Glomerular visceral epithelial cell (primary cell): ENCODE data around the gene TLN1.
A peak's percentile ranks its signal among the peaks of the same experiment; 100 is the strongest.

ENCODE experiments used
- DNase-seq: peaks from one replicate; pipeline ENCODE4 v3.0.0-alpha.2; 2016; ENCODE audit errors: extremely low spot score

TLN1 gene

GRCh38 chr9:35729101-35729500 lies 2.9 kb downstream of the TLN1 start:
- DNase-seq = no peak

DNA sequence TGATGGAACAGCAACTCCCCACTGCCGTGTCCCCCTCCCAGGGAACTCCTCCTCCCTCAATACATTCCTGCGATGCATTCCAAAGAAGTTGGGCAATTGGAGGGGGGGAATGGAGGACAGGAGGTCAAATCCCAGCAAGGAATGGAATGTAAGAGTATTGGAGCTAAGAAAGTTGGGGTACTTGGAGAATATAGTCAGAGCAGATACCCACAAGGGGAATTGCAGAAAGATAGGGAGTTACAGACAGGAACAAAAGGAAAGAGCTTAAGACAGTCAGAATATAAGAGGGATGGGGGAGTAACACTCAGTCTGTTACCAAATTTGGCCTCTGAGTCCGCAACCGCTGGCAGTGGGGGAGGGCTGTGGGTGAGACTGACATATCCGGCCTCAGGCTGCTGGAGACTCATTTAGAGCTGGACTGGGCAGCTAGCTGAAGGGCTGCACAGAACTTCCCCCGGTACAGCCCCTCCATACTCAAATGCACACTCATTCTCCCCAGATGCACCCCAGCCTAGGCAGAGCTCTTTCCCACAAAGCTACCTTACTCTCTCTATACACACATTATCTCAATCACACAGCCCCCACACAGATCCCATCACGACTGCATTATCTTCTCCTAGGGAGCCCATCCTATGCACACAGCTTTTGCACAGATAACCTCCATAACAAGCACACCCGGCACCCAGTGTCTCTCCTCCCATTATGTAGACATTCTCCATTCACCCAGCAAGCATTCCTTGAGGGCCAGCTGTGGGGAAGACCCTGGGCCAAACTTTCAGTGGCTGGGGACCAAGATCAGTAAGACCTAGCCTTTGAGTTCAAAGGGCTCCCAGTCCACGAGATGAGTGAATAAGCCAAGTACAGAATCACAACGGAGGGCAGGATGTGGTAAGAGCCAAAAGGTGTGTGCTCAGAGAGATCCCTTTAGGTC lies 3.7 kb downstream of the TLN1 start:
- DNase-seq = peak; percentile 86

- DNase-seq = no peak
Observed at GRCh38 chr9:35727676-35728040, 4.3 kb downstream of the TLN1 start.

DNA sequence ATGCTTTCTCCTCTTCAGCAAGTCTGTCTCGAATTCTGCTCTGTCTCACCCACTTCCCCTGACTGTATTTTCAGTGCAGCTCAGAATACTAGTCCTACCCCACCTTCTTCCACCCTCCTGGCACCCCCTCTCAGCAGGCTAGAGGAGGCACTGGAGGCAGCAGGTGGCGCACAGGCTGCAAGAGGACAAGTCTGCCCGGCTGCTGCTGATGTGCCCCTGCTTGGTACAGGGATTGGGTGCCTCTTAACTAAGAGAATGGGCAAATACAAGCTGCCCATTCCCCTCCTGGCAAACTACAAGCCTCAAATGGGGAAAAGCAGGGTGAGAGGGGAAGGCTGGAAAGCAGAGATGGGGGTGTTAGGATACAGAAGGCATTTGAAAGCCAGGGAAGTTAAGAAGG lies 5.1 kb downstream of the TLN1 start:
- DNase-seq = peak; percentile 69

DNA sequence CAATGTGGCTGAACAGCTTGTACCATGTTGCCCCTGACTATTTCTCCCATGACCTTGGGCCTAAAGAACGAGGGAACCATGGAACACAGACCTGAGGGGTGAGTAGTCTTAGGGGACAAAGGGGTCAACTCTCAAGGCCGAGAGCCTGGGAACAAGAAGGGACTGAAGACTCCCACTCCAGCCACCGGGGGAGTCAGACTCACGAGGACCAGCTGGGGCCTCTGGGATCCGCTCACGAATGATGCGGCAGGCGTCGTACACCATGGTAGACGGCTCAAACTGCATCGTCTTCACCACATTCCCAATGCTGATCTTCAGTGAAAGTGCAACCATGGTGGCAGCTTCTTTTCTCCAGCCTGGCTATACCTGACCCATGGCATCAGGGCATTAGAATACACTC lies 6.6 kb downstream of the TLN1 start:
- DNase-seq = no peak

- no peak for DNase-seq
Observed at GRCh38 chr9:35723908-35724307, 8.1 kb downstream of the TLN1 start.

GRCh38 chr9:35723426-35723825 lies 8.6 kb downstream of the TLN1 start:
- DNase-seq = no peak

DNA sequence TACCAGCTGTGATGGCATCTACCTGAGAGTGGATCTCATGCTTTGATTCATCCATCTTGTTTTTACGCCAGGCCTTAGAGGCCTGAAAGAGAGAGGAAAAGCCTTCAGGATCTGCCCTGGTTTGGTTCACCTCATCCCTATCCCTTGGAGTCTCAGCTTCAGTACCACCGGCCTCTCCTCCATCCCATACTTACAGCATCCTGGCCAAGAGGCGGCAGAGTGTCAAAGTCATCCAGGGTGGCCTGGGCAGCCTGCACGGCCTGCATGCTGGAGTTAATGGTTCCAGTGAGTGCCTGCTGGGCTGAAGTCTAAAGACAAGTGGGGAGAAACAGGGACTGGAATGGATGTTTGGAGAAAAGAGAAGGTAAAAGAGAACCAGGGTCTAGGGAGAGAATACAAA lies 12.4 kb downstream of the TLN1 start:
- no peak for DNase-seq

GRCh38 chr9:35718721-35719511 lies 13.1 kb downstream of the TLN1 start:
- no peak for DNase-seq

GRCh38 chr9:35717132-35717870 lies 14.7 kb downstream of the TLN1 start:
- no peak for DNase-seq

DNA sequence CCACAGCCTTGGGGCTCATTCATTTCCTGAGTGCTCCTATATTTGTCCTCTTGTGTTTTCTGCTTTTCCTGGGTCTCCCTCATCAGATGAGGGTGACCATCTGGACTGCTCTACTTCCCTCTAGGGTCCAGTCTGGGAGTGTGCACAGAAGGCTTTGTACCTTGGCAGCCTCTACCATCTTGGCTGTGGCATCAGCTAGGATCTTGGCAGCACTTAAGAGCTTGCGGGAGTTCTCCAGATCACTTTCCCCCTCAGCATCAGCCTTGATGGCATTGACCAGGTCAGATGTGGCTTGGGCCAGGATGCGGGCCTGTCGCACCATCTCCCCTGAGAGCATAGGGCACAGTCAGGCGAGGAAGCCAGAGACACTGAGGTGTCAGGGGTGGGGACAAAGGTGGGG lies 15.8 kb downstream of the TLN1 start:
- no peak for DNase-seq

- no peak for DNase-seq
Observed at GRCh38 chr9:35714579-35715252, 17.3 kb downstream of the TLN1 start.

GRCh38 chr9:35714123-35714522 lies 17.9 kb downstream of the TLN1 start:
- no peak for DNase-seq

- DNase-seq = no peak
Observed at GRCh38 chr9:35713578-35713977, 18.4 kb downstream of the TLN1 start.

DNA sequence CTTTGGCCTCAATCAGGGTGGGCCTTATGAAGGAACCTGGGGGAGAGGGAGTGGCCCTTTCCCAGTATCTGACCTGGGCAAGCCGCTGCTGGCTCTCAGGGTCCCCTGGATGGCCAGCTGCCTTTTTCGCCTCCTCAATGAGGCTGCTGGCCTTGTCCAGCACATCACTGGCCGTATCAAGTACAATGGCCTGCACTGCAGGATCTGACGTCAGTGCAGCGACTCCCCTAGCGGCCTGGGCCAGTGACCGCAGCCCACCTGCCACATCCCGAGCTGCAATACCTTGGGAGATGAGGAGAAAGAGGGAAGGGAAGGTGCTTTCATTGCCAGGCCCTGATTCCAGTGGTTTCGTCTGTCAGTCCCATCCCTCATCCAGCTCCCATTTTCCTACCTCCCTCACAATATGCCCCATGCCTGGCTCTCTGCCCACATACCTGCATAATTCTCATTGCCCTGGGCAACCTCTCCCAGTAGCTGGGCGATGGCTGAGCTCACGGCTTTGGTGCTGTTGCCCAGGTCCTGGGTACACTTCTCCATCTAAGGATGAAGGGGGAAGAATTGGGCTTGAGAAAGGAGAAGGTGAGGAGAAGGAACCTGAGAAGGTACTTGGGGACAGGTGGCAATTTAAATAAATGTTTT lies 19.1 kb downstream of the TLN1 start:
- DNase-seq = no peak

DNA sequence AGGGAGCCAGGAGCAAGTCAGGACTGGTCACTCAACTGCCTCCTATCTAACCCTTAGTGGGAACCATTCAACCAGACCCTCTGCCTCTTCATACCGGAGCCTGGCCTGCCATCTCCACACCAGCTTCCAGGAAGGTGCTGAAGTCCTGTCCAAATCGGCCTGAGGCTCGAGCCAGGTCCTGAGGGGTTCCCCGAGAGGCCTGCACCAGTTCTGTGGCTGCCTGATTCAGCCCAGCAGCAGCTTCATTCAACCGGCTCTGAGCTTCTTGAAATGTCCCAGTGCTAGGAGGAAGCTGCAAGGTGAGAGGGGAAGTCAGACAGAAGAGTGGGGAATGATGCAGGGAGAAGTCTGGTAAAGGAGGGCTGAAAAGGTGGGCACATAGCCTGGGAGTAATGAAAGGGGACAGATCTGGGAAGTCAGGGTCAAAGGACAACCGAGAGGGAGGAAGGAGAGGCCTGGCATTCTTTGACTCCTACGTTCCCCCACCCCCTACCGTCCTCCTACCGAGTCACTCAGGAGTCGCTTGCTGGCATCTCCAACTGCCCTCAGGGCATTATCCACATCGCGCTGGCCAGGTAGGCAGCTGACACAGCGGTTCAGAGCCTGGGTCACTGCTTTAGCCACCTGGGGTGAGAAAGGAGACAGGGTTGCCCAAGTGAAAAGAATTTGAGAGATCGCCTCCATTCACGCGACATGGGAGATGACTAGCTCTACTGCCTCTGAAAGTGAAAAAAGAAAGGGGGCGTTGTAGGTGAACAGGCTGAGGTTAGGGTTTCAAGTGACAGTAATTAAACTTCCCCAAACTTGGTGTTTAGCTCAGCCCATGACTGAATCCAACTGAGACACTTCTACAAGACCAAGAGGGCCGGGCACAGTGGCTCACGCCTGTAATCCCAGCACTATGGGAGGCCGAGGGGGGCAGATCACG lies 20.2 kb downstream of the TLN1 start:
- no peak for DNase-seq

GRCh38 chr9:35710818-35711500 lies 21.0 kb downstream of the TLN1 start:
- no peak for DNase-seq

DNA sequence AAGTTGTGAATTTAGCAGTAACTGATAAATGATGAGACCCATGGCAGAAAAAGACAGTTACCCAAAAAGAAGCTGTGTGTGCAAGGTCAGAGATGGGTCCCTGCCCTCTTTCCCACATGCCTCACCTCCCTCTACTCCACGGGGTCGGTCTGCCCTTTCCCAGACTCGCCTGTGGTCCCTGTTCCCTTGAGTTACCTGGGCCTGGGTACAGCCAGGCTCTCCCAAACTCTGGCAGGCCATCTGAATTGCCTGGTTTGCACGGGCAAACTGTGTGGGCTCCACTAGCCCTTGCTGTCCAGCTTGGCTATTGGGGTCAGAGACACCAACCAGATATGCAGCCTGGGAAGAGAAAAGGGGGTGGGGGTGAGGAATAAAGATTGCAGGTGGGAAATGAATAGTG lies 23.8 kb downstream of the TLN1 start:
- DNase-seq = no peak

DNA sequence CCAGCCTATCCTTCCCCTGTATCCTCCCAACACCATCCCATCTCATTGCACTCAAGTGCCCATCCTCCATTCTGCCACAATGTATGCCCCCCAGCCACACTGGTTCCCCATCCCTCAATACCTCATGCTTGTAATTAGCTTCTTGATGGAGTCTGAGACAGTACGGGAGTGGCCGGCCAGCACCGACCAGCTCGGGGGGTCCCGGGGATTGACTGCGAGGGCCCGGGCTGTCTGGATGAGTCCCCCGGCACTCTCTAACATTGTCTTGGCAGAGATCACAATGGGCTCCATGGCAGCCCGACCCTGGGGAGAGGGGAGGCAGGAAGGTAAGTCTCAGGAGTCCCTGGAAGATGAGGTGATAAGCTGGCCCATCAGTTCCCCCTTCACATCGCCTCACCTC lies 25.0 kb downstream of the TLN1 start:
- DNase-seq = no peak
